WTC11 (cell line): Measurements from ENCODE around the gene RAPGEF3.

Experiments used
- CTCF ChIP-seq: fragments of 200-600 bp; IDR thresholded peaks from 2 replicates; pipeline ENCODE4 v1.8.0; 2022; ENCODE audit warnings: antibody characterized with exemption
- ETV6 ChIP-seq: sonication (generic); formaldehyde crosslinking; IDR thresholded peaks from 2 replicates; pipeline ENCODE4 v1.8.1; 2022; ENCODE audit warnings: mild to moderate bottlenecking, missing genetic modification reagents
- NFYB ChIP-seq: sonication (generic); formaldehyde crosslinking; conservative IDR thresholded peaks from 2 replicates; pipeline ENCODE4 v1.8.0; 2022; ENCODE audit warnings: low read depth, missing genetic modification reagents
- SP1 ChIP-seq: sonication (generic); formaldehyde crosslinking; conservative IDR thresholded peaks from 2 replicates; pipeline ENCODE4 v1.8.1; 2022; ENCODE audit warnings: missing genetic modification reagents
- ZNF121 ChIP-seq: sonication (generic); formaldehyde crosslinking; IDR thresholded peaks from 2 replicates; pipeline ENCODE4 v1.8.0; 2023; ENCODE audit warnings: missing genetic modification reagents

GRCh38 chr12:47700263-47700662 is 58.4 kb downstream of the RAPGEF3 start:
- TF ChIP-seq CTCF (no peak), ETV6 (CRISPR knock-in tag) (no peak), ZNF121 (CRISPR knock-in tag) (no peak), NFYB (CRISPR knock-in tag) (no peak), SP1 (CRISPR knock-in tag) (no peak)
